ENCODE results near the gene C22orf39. TPM values are rescaled to one million over a fixed set of nuclear protein-coding genes. Genes with fewer than 3 reads are reported as not detected.

Gene C22orf39
- total and polyA plus RNA-seq, 4 donors, result 11.3 to 22.4 (median 13.5) TPM

DNA sequence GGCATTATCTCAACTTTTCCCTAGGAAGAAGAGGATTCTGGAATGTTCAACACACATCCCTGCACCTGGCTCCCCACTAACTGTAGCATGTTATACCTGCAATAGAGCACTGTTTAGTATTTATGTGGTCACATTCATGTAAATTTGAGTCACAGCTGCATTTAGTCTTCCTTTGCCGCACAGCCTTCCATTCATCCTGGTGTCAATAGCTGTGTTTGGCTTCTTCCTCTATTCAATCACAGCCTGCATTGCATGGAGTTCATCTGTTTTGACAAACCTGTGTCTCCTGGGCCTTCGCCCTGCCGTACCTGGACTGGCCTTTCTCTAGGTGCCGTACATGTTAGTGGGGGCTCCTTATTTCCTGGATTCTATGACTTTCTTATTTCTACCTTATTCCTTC lies 4.1 kb upstream of the C22orf39 start:
- Histone ChIP-seq H3K36me3 (ENCODE audit: control insufficient read depth in 4 of 4, insufficient read depth in 3 of 4, low read depth in 1 of 4, low read length in 3 of 4) (peaks cover 4 to 54% (median 48%) of the 10 kb centered on the region in 4 donors), H3K9ac (ENCODE audit: low read depth in 1 of 2, low read length in 2 of 2) (no peak overlapping the region), H3K4me3 (ENCODE audit: low read depth in 1 of 3, low read length in 3 of 3) (no peak overlapping the region), H3K27ac (ENCODE audit: low read depth in 1 of 2, low read length in 2 of 2) (no peak overlapping the region), H3K4me1 (ENCODE audit: control insufficient read depth in 4 of 4, insufficient read depth in 4 of 4, low read length in 3 of 4) (peaks cover under 1 to 12% (median 9%) of the 10 kb centered on the region in 4 donors), H3K27me3 (ENCODE audit: control insufficient read depth in 4 of 4, insufficient read depth in 4 of 4, low read length in 3 of 4) (no peaks in the 10 kb centered on the region), H3K9me3 (ENCODE audit: control insufficient read depth in 4 of 4, low read length in 3 of 4) (no peaks in the 10 kb centered on the region)
- WGBS, result 97% methylated on average over 4 of the region's 4 CpGs
- TF ChIP-seq SP1 (IDR thresholded peaks at IDR 0.05), result no peak
- TF ChIP-seq YY1 (IDR thresholded peaks at IDR 0.05), result no peak
- TF ChIP-seq, protein P1, sequence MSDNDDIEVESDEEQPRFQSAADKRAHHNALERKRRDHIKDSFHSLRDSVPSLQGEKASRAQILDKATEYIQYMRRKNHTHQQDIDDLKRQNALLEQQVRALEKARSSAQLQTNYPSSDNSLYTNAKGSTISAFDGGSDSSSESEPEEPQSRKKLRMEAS (IDR thresholded peaks at IDR 0.05), result no peak
- no peak for TF ChIP-seq JUND (IDR thresholded peaks at IDR 0.05)
- TF ChIP-seq TAF1 (conservative IDR thresholded peaks at IDR 0.05), result no peak
- TF ChIP-seq, protein P2, sequence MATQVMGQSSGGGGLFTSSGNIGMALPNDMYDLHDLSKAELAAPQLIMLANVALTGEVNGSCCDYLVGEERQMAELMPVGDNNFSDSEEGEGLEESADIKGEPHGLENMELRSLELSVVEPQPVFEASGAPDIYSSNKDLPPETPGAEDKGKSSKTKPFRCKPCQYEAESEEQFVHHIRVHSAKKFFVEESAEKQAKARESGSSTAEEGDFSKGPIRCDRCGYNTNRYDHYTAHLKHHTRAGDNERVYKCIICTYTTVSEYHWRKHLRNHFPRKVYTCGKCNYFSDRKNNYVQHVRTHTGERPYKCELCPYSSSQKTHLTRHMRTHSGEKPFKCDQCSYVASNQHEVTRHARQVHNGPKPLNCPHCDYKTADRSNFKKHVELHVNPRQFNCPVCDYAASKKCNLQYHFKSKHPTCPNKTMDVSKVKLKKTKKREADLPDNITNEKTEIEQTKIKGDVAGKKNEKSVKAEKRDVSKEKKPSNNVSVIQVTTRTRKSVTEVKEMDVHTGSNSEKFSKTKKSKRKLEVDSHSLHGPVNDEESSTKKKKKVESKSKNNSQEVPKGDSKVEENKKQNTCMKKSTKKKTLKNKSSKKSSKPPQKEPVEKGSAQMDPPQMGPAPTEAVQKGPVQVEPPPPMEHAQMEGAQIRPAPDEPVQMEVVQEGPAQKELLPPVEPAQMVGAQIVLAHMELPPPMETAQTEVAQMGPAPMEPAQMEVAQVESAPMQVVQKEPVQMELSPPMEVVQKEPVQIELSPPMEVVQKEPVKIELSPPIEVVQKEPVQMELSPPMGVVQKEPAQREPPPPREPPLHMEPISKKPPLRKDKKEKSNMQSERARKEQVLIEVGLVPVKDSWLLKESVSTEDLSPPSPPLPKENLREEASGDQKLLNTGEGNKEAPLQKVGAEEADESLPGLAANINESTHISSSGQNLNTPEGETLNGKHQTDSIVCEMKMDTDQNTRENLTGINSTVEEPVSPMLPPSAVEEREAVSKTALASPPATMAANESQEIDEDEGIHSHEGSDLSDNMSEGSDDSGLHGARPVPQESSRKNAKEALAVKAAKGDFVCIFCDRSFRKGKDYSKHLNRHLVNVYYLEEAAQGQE (IDR thresholded peaks at IDR 0.05), result no peak
- TF ChIP-seq, protein P3, sequence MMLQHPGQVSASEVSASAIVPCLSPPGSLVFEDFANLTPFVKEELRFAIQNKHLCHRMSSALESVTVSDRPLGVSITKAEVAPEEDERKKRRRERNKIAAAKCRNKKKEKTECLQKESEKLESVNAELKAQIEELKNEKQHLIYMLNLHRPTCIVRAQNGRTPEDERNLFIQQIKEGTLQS (IDR thresholded peaks at IDR 0.05), result no peak
- TF ChIP-seq, protein P4, sequence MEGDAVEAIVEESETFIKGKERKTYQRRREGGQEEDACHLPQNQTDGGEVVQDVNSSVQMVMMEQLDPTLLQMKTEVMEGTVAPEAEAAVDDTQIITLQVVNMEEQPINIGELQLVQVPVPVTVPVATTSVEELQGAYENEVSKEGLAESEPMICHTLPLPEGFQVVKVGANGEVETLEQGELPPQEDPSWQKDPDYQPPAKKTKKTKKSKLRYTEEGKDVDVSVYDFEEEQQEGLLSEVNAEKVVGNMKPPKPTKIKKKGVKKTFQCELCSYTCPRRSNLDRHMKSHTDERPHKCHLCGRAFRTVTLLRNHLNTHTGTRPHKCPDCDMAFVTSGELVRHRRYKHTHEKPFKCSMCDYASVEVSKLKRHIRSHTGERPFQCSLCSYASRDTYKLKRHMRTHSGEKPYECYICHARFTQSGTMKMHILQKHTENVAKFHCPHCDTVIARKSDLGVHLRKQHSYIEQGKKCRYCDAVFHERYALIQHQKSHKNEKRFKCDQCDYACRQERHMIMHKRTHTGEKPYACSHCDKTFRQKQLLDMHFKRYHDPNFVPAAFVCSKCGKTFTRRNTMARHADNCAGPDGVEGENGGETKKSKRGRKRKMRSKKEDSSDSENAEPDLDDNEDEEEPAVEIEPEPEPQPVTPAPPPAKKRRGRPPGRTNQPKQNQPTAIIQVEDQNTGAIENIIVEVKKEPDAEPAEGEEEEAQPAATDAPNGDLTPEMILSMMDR (IDR thresholded peaks at IDR 0.05; ENCODE audit: low read depth, low read length, missing input control), result no peak
- TF ChIP-seq RAD21 (IDR thresholded peaks at IDR 0.05), result no peak
- TF ChIP-seq FOXA2 (IDR thresholded peaks at IDR 0.05), result no peak
- no peak for TF ChIP-seq HNF4G (IDR thresholded peaks at IDR 0.05)
- no peak for TF ChIP-seq GABPA (IDR thresholded peaks at IDR 0.05 in 1 of 2, conservative IDR thresholded peaks at IDR 0.05 in 1 of 2)
- TF ChIP-seq HNF4A (conservative IDR thresholded peaks at IDR 0.05), result no peak
- no peak for DNase-seq (ENCODE audit: low spot score)

DNA sequence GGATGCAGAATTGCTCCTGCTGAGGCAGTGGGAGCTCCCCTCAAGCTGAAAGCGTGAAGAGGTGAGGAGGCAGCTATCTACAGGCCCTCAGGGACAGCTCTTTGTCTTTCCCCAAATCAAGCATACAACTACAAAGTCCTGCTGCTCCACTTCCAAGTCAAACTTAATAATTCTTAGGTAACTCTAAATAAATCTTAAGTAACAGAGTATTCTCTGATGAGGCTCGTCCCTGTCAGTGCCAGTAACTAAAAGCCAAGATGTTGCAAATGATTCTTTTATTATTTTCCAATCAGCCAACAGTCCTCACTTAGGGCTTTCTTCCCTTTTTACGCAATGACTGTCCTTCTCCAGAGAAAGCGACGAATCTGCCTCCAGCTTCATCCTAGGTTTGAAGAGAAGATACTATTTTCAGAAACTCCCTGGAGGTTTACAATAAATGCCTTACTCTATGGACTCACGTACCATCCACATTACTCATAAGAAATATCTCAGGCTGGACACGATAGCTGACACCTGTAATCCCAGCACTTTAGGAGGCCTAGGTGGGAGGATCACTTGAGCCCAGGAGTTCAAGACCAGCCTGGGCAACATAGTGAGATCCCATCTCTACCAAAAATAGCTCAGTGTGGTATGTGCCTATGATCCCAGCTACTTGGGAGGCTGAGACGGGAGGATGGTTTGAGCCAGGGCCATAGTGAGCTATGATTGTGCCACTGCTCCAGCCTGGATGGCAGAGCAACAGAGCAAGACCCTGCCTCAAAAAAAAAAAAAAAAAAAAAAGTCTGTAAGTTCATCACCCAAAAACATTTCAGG lies 3.1 kb upstream of the C22orf39 start:
- WGBS, result 83% methylated on average over 8 of the region's 8 CpGs
- Histone ChIP-seq H3K4me1 (ENCODE audit: control insufficient read depth in 4 of 4, insufficient read depth in 4 of 4, low read length in 3 of 4) (peaks cover 4 to 19% (median 12%) of the 10 kb centered on the region in 4 donors), H3K36me3 (ENCODE audit: control insufficient read depth in 4 of 4, insufficient read depth in 3 of 4, low read depth in 1 of 4, low read length in 3 of 4) (peaks cover 2 to 44% (median 39%) of the 10 kb centered on the region in 4 donors), H3K27ac (ENCODE audit: low read depth in 1 of 2, low read length in 2 of 2) (no peak overlapping the region), H3K4me3 (ENCODE audit: low read depth in 1 of 3, low read length in 3 of 3) (no peak overlapping the region), H3K27me3 (ENCODE audit: control insufficient read depth in 4 of 4, insufficient read depth in 4 of 4, low read length in 3 of 4) (no peaks in the 10 kb centered on the region), H3K9me3 (ENCODE audit: control insufficient read depth in 4 of 4, low read length in 3 of 4) (no peaks in the 10 kb centered on the region), H3K9ac (ENCODE audit: low read depth in 1 of 2, low read length in 2 of 2) (no peak overlapping the region)
- DNase-seq (ENCODE audit: low spot score), result no peak
- TF ChIP-seq YY1 (IDR thresholded peaks at IDR 0.05) (no peak), NR2F2 (IDR thresholded peaks at IDR 0.05) (no peak), EGR1 (IDR thresholded peaks at IDR 0.05; ENCODE audit: low read depth in 2 of 2) (no peak), GABPA (IDR thresholded peaks at IDR 0.05 in 1 of 2, conservative IDR thresholded peaks at IDR 0.05 in 1 of 2) (no peak), HNF4A (conservative IDR thresholded peaks at IDR 0.05) (no peak), RAD21 (IDR thresholded peaks at IDR 0.05) (no peak)
- TF ChIP-seq, protein P5, sequence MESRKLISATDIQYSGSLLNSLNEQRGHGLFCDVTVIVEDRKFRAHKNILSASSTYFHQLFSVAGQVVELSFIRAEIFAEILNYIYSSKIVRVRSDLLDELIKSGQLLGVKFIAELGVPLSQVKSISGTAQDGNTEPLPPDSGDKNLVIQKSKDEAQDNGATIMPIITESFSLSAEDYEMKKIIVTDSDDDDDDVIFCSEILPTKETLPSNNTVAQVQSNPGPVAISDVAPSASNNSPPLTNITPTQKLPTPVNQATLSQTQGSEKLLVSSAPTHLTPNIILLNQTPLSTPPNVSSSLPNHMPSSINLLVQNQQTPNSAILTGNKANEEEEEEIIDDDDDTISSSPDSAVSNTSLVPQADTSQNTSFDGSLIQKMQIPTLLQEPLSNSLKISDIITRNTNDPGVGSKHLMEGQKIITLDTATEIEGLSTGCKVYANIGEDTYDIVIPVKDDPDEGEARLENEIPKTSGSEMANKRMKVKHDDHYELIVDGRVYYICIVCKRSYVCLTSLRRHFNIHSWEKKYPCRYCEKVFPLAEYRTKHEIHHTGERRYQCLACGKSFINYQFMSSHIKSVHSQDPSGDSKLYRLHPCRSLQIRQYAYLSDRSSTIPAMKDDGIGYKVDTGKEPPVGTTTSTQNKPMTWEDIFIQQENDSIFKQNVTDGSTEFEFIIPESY (IDR thresholded peaks at IDR 0.05), result no peak
- TF ChIP-seq, protein P4 (IDR thresholded peaks at IDR 0.05; ENCODE audit: low read depth, low read length, missing input control), result no peak
- TF ChIP-seq, protein P1 (IDR thresholded peaks at IDR 0.05), result no peak

Data from liver (tissue), 9 donors.